Measurements from ENCODE around the gene NAGS.
"Not testable (repeated sequence)": the region's sequence is repeated elsewhere in the genome, so short reads cannot be mapped to it uniquely, and the experiment has no call there.

NAGS gene, protein sequence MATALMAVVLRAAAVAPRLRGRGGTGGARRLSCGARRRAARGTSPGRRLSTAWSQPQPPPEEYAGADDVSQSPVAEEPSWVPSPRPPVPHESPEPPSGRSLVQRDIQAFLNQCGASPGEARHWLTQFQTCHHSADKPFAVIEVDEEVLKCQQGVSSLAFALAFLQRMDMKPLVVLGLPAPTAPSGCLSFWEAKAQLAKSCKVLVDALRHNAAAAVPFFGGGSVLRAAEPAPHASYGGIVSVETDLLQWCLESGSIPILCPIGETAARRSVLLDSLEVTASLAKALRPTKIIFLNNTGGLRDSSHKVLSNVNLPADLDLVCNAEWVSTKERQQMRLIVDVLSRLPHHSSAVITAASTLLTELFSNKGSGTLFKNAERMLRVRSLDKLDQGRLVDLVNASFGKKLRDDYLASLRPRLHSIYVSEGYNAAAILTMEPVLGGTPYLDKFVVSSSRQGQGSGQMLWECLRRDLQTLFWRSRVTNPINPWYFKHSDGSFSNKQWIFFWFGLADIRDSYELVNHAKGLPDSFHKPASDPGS

DNA sequence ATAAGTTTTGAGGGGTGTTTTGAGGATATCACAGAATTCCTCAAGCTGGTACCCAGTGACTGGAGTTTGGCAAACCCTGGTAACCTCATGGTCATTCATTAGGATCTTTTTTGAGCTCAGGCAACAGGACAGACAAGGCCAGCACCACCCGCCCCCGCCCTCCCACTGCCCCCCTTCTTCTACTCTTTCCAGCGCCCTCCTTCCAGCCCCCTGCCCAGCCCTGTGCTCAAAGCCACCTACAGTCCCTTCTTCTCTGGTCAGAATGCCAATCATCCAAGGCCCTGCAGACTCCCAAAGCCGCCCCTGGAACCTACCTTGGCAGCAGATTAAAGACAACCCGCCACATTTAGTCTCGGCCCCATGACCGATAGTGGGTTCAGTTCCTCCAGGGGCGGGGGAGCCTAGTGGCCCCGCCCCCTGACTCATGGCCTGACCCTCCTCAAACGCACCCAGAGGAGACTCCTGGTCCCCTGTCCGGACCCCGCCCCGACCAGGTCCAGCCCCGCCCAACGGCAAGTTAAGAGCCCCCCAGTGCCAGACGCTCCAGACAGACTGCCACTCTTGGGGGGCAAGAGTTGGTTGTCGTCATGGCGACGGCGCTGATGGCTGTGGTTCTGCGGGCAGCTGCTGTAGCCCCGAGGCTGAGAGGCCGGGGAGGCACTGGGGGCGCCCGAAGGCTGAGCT is at the start of gene NAGS:
TSS of gene NAGS (plus strand) at position 546 of the 684 bp plus-strand sequence. CDS start at position 588, 42 bp downstream.
- no peak for DNase-seq

DNA sequence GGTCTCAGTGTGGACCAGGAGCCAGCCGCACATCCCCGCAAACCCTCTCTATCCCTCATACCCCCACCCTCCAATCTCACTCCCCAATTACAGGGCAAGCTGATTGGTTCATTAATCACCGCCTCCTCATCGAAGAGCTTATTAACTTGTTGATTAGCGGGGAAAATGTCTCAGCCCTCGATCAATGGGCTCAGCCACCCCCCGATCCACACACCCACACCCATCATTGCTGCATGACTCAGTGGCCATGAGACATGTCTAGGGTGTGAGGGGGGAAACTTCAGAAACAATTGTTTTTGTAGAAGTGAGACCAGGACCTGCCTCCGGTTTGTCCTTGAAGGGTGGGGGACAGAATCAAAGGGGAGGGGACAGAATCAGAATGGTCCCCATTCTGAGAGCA is 48.2 kb upstream of the NAGS start:
- no peak for DNase-seq

DNA sequence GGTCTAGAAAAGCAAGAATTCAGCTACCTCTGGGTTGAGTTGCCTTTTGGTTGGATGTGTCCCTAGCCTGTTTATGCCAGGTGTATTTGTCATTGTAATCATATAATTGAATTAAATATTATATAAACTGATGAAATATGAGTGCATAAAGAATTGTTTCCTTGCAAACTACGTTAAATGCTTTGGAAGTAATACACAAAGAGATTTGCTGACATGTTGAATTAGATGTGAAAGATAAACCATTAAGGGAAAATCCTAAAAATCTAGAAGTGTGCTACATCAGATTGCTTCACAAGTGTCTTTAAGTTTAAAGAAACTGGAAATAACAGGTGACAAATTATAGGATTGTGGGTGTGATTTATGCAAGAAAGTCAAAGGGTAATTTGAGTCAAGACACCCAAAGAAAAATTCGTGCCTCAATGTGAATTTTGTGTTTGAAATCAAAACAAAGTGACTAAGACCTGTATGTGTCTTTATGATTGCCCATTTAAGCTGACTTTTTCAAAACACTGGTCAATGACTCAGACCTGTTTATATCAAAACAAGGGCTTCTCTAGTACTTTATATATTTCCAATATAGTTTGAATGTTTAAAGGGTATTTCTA is 45.6 kb upstream of the NAGS start:
- no peak for DNase-seq

DNA sequence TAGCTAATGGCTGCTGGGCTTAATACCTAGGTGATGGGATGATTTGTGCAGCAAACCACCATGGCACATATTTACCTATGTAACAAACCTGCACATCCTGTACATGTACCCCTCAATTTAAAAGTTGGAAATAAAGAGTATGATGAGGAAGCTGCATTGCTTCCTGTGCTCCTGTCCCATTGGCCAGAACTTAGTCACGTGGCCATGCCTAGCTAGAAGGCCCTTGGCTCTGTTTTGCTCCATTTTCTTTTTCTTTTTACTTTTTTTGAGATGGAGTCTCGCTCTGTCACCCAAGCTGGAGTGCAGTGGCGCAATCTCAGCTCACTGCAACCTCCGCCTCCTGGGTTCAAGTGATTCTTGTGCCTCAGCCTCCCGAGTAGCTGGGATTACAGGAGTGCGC is 43.1 kb upstream of the NAGS start:
- DNase-seq = not testable (repeated sequence)

DNA sequence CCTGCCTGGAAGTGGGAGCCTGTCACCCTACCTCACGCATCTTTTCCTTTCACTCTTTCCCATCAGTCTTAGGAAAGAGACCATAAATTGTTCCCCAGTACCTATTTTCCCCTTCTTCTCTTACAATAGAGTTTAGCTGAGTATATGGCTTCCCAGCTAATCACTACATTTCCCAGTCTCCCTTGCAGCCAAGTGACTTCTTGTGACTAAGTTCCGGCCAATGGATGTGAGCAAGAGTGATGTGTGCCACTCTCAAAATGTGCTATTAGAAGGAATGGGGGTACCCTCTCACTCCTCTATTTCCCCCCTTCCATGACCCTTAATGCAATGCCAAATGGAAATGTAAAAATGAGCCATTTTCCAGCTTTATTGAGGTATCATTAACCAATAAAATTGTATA is 42.5 kb upstream of the NAGS start:
- DNase-seq = no peak

DNA sequence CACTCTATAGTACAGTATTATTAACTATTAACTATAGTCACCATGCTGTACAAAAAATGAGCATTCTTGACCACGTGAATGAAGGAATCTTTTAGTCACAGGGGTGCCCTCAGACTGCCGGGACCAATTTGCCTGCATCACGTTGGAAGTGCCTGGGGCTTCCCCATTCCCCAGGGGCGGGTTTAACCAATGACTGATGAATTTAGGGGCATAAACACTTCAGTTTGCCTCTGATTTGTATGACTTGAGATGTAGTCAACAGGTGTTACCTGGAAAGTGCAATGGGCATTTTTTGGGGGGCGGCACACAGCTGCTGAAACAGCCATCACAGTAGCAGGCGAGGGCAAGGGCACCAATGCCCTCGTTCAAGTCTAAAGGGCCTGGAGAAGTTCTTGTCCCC is 41.9 kb upstream of the NAGS start:
- DNase-seq = no peak

DNA sequence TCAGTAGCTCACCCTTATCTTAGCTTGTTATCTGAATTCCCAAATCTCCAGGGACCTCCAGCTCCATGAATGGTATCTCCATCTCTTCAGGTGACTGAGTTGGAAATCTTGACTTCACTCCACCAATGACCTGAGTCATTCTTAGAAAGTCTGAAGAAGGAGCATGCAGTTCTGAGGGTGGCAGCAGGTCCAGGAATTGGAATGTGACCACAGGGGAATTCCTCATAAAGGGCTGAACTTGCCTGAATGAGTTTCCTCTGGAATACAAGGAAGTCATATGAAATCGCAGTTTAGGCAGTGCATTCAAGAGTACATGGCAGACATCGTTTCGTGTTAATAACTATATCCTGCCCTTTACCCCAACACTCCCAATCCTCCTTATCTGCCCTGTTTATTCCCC is 38.1 kb upstream of the NAGS start:
- no peak for DNase-seq

DNA sequence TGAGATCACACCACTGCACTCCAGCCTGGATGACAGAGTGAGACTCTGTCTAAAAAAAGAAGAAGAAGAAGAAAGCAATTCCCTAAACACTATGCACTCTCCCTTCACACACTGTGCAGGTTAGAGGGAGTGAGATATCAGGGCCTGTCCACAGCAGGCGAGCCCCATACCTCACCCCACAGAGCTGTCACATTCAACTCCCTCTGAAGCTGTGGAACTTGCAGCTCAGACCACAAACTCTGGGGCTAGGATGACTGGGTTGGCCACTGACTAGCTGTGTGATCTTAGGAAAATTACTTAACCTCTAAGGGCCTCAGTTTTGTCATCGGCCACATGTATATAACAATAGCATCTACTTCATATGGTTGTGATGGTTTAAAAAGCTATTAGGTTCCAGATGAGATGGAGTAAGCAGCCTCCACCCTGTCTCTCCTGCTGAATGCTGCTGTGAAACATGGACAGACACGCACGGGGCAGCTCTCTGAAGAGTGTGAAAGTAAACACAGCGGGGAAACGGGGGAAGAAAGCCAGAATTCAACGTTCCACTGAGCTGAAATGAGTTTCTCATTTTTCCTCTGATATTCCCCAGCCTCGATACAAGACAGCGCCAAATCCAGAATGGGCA is 37.1 kb upstream of the NAGS start:
- no peak for DNase-seq

DNA sequence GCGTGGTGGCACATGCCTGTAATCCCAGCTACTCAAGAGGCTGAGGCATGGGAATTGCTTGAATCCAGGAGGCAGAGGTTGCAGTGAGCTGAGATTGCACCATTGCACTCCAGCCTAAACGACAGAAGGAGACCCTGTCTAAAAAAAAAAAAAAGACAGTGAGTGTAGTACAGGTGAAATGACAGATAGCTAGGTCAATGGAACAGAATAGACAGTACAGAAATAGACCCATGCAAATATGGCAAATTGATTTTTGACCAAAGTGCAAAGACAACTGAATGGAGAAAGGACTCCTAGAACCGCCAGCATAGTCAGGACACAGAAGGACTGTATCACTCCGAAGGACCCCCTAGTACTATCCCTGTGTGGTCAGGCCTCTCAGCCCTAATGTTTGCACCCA is 34.1 kb upstream of the NAGS start:
- no peak for DNase-seq

DNA sequence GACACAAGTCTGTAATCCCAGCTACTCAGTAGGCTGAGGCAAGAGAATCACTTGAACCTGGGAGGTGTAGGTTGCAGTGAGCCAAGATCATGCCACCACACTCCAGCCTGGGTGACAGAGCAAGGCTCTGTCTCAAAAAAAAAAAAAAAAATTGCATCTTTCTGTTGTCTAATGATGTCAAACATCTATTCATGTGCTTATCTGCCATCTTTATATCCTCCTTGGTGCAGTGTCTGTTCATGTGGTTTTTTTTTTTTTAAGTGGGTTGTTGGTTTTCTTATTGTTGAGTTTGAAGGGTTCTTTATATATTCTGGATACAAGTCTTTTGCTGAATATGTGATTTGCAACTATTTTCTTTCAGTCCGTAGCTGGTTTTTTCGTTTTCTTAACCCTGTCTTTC is 33.0 kb upstream of the NAGS start:
- DNase-seq = not testable (repeated sequence)

DNA sequence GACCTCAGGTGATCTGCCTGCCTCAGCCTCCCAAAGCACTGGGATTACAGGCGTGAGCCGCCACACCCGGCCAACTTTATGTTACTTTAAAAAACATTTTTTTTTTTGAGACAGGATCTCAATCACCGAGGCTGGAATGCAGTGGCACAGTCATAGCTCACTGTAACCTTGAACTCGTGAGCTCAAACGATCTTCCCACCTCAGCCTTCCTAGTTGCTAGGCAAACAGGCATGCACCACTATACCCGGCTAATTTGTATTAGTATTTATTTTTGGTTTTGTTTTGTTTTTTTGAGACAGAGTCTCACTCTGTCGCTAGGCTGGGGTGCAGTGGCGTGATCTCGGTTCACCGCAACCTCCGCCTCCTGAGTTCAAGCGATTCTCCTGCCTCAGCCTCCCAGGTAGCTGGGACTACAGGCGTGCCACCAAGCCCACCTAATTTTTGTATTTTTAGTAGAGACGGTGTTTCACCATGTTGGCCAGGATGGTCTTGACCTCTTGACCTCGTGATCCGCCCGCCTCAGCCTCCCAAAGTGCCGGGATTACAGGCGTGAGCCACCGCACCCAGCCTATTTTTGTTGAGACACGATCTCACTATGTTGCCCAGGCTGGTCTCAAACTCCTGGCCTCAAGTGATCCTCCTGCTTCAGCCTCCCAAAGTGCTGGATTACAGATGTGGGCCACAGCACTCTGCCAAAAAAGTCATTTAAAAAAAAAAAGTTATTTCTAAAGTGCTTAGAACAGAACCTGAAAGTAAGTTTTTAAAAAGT is 31.8 kb upstream of the NAGS start:
- not testable (repeated sequence) for DNase-seq

DNA sequence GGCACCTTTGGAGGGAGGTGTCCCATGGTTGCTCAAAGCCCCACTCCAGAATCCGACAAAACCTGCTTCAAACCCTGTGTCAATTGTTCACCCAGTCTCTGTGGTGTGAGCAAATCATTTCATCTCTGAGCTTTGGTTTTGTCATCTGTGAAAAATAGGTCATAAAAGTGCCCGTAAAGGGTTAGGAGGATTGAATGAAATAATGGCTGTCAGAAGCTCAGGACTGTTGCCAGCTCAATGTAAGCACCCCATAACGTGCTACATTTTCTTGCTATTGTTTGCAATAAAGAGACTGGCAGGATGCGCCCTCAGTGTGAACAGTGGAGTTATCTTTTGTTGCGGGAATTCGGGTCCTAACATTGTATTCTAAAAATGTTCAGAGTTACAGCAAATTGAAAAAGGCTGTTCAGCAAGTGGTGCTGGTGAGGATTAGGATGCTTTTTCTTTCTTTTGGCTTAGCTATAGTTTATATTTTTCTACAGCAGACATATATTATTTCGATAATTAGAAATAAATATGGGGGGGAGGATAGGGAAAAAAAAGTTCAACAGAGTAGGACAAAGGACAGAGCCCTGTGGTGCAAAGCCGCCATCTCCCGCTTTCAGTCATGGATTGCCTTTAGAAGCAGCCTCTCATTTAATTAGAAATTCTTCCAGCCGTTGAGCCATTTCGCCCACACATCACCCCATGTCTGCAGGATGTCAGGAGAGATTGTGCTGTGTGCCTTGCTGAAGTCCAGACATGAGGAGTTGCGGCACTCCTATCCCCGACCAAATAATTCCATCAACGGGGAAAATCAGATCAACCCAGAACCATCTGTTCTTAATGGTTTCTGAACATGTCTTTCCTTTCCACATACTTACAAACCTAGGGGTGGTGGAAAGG is 29.8 kb upstream of the NAGS start:
- no peak for DNase-seq

DNA sequence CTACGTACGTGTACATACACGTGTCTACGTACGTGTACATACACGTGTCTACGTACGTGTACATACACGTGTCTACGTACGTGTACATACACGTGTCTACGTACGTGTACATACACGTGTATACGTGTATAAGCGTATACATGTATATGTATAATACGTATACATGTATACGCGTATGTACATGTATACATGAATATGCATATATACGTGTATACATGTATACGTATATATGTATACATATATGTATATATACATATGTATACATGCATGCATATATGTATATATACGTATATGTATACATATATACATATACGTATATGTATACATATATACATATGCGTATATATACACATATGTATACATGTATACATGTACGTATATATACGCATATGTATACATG is 28.5 kb upstream of the NAGS start:
- DNase-seq = no peak

DNA sequence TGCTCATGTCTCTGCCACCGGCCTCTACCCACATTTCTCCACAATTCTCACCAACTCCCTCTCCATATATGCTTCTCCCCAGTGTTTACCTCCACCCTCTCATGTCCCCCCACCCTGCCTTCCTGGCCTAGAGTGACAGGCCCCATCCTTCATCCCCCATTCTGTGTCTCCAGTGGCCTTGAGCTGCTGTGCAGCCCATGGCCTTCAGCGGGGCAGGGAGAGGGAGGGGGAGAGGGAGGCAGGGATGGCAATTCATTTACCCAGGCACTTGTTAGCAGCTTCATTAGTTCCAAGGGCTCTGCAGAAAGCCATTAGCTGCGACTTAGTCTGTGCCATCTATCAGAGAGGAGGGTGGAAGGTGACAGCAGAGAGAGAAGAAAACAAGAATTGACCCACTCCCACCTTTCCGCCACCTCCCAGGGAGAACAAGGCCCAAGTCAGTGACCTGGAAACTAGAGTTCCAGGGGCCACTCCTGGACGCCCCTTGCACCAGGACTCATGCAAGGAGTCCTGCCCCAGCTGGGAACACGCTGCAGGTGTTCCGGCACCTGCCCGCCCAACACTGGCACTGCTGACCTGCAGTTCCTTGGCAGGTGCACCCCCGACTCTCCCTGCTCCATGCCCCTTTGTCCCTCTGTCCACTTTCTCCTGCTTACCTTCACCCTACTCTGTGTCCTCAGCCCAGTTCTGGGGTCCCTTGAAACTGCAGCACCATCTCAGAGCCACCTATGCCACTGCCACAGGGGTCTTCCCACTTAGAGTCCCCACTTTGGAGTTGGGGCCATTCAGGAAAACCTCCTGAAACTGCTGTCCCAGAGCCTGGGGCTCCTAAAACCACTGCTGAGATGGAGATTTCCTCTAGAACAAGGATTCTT is 27.2 kb upstream of the NAGS start:
- no peak for DNase-seq

DNA sequence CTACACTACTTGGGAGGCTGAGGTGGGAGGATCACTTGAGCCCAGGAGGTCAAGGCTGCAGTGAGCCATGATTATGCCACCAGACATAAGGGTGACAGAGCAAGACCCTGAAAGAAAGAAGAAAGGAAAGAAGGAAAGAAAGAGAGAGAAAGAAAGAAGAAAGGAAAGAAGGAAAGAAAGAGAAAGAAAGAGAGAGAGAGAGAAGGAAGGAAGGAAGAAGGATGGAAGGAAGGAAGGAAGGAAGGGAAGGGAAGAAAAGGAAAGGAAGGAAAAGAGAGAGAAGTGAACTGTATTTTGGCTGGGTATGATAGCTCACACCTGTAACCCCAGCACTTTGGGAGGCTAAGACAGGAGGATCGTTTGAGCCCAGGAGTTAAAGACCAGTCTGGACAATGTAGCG is 26.3 kb upstream of the NAGS start:
- no peak for DNase-seq

DNA sequence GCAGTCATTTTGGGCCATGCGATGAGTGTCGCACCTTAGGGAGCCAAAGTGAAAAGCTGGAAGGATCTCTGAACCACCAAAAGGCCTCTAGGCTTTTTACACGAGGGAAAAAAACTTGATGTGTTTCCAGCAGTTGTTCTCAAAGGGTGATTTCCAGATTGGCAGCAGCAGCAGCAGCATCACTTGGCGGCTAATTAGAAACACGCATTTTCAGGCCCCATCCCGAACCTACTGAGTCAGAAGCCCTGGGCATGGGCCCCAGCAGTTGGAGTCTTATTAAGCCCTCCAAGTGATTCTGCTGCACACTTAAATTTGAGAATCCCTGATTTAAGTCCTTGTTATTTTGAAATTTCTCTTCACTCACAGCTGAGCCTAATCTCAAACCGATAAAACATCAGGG is 25.4 kb upstream of the NAGS start:
- DNase-seq = no peak

DNA sequence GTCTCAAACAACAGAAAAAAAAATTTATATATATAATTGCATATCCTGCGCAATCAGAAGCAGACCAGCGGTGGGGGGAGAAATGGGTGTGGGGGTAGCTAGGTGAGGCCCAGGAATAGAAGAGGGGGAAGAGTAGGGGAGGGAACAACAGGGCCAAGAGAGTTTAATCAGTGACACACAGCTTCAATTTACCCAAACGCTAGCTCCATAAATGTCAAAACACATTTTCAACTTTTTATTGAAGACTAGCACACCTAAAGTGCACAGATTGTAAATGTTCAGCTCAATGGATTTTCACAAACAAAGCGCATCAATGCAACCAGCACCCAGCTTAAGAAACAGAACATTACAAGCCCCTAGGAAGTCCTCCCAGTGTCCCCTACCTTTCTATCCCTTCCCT is 24.8 kb upstream of the NAGS start:
- no peak for DNase-seq

DNA sequence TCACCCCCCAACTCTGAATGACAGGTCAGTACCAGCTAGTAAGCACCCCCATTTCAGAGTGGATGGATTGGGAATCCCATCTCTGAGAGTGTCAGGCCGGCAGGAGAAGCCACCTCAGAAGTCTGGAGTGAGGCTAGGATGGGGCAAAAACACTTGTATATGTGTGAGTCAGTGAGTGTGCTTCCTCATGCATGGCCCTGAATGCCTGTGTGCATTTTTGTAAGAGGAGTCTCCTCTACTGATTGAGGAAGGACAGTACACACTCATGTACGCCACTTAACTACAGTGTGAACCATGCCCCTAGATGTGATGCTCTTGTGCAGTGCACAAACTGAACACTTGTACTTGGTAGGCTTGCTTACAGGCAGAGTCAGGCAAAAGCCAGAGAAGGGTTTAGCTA is 22.3 kb upstream of the NAGS start:
- DNase-seq = no peak

DNA sequence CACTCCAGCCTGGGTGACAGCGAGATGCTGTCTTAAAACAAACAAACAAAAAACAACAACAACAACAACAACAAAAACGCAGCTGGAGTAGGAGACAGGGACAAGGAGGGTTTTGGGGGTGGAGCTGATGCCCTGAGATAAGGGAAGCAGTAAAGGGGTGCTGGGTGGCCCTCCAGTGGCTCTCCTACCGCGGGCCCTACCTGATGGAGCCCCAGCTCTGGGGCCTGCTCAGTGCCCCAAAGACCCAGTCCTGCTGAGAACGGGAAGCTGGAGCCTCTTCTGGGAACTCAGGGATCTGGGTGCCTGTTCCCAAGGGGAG is 21.3 kb upstream of the NAGS start:
- no peak for DNase-seq

DNA sequence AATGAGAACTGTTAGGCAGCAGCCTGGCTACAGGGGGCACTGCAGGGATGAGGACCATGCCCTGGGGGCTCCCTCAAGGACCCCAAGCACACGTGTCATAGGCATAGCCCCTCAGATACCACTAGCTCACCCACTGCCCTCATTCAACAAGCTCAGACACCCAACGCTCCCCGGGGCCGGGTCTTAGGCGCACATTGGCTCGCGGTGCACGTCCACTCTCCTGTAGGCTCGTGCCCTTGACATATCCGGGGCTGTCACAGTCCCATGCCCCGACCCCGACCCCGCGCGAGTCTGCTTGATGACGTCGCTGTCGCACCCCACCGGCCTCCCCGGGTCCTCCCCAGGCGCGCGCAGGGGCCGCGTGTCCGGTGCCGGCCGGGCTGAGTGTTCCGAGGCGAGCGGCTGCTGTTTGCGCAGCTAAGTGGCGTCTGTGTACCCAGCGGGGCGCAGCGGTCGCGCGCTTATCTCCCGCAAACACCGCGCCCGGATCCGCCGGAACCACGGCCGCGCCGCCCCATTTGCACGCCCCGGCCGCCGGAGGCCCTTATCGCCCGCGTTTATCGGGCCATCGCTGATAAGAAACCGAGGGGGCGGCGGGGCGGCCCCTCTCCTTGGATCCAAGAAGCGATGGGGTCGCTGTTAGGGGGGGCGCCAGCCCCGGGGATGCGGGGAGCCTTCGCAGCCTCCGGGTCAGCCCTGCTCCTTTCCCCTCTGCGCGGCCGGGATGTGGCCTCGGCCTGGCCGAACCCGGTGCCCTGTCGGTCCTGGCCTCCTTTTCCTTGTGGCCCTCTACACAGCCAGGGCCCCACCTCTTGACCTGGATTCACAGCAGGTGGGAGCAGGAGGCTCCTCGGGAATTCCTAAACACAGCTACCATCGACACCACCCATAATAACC is 20.7 kb upstream of the NAGS start:
- DNase-seq = no peak
